GM19463 (cell line): ENCODE data around the gene MYO10.
"Not testable (repeated sequence)": the region's sequence is repeated elsewhere in the genome, so short reads cannot be mapped to it uniquely, and the experiment has no call there.

Experiments used
- ATAC-seq: cut with Tn5 transposase; IDR thresholded peaks from one replicate; pipeline ENCODE4 v1.9.1; 2021; ENCODE audit warnings: mild to moderate bottlenecking, moderate library complexity; ENCODE audit not compliant: unreplicated experiment

MYO10 gene

GRCh38 chr5:16791036-16791705, 144.9 kb downstream of the MYO10 start:
- no peak for ATAC-seq

GRCh38 chr5:16788957-16789356, 147.1 kb downstream of the MYO10 start:
- ATAC-seq = no peak

- no peak for ATAC-seq
Observed at GRCh38 chr5:16787278-16787677, 148.8 kb downstream of the MYO10 start.

- ATAC-seq = peak; percentile 98
Observed at GRCh38 chr5:16784843-16785791, 151.0 kb downstream of the MYO10 start.

GRCh38 chr5:16784088-16784487, 152.0 kb downstream of the MYO10 start:
- ATAC-seq = no peak

- no peak for ATAC-seq
Observed at GRCh38 chr5:16781828-16782626, 154.1 kb downstream of the MYO10 start.

GRCh38 chr5:16780325-16780724, 155.8 kb downstream of the MYO10 start:
- ATAC-seq = no peak

- ATAC-seq = no peak
Observed at GRCh38 chr5:16777432-16777831, 158.7 kb downstream of the MYO10 start.

GRCh38 chr5:16776611-16777251, 159.4 kb downstream of the MYO10 start:
- no peak for ATAC-seq

- no peak for ATAC-seq
Observed at GRCh38 chr5:16774806-16775205, 161.3 kb downstream of the MYO10 start.

GRCh38 chr5:16773991-16774390, 162.1 kb downstream of the MYO10 start:
- no peak for ATAC-seq

- ATAC-seq = no peak
Observed at GRCh38 chr5:16772556-16772955, 163.5 kb downstream of the MYO10 start.

GRCh38 chr5:16768184-16768583, 167.9 kb downstream of the MYO10 start:
- no peak for ATAC-seq

GRCh38 chr5:16763211-16763610, 172.9 kb downstream of the MYO10 start:
- no peak for ATAC-seq

GRCh38 chr5:16759147-16759773, 176.8 kb downstream of the MYO10 start:
- ATAC-seq = peak; percentile 93

- ATAC-seq = no peak
Observed at GRCh38 chr5:16757989-16758501, 178.0 kb downstream of the MYO10 start.

- not testable (repeated sequence) for ATAC-seq
Observed at GRCh38 chr5:16757577-16757976, 178.5 kb downstream of the MYO10 start.

GRCh38 chr5:16757146-16757545, 178.9 kb downstream of the MYO10 start:
- ATAC-seq = no peak

GRCh38 chr5:16756692-16757091, 179.4 kb downstream of the MYO10 start:
- ATAC-seq = no peak

GRCh38 chr5:16755641-16756040, 180.4 kb downstream of the MYO10 start:
- ATAC-seq = no peak
